Raji (cell line): ENCODE data around the gene GLUL.

ENCODE experiments used
- POLR2A ChIP-seq: IDR thresholded peaks from 2 replicates; pipeline ENCODE4 v1.6.1; 2011; ENCODE audit warnings: low read depth, low read length, control low read depth; ENCODE audit not compliant: insufficient read depth

GLUL gene

GRCh38 chr1:182357913-182358312 lies 33.7 kb downstream of the GLUL start:
- TF ChIP-seq POLR2A = no peak

- no peak for TF ChIP-seq POLR2A
These were observed 34.4 kb downstream of the GLUL start for GRCh38 chr1:182357171-182357570.

GRCh38 chr1:182355723-182356098 lies 35.9 kb downstream of the GLUL start:
- TF ChIP-seq POLR2A = no peak

GRCh38 chr1:182351790-182352364 lies 39.7 kb downstream of the GLUL start:
- TF ChIP-seq POLR2A = no peak

GRCh38 chr1:182350839-182351238 lies 40.8 kb downstream of the GLUL start:
- no peak for TF ChIP-seq POLR2A

GRCh38 chr1:182348961-182349747 lies 42.4 kb downstream of the GLUL start:
- TF ChIP-seq POLR2A = no peak

- TF ChIP-seq POLR2A = no peak
These were observed 44.6 kb downstream of the GLUL start for GRCh38 chr1:182347019-182347418.

- no peak for TF ChIP-seq POLR2A
These were observed 51.1 kb downstream of the GLUL start for GRCh38 chr1:182340233-182341058.

GRCh38 chr1:182339684-182340083 lies 51.9 kb downstream of the GLUL start:
- TF ChIP-seq POLR2A = no peak

- no peak for TF ChIP-seq POLR2A
These were observed 52.7 kb downstream of the GLUL start for GRCh38 chr1:182338806-182339370.

- no peak for TF ChIP-seq POLR2A
These were observed 53.6 kb downstream of the GLUL start for GRCh38 chr1:182337736-182338571.

GRCh38 chr1:182335771-182336566 lies 55.6 kb downstream of the GLUL start:
- TF ChIP-seq POLR2A = no peak

- TF ChIP-seq POLR2A = no peak
These were observed 59.1 kb downstream of the GLUL start for GRCh38 chr1:182332261-182333060.
